ENCODE measurements around the gene DPH6.

DNA sequence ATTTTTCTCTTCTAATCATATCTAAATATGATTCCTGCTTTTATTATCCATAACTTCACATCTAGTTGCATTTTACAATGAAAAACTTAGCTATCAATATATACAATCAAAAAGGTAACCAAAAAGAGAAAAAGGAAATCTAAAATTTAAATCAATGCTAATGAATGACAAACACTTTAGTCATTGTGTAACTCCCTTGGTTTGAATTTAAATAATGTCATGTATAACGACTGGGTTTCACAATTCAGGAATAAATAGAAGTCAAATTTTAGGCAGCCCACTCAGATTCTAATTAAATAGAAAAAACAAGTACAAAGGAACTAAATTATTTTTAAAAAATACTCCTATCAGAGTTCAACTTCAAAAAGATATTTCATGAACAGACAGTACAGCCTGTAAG, 26.9 kb downstream of the DPH6 start:
- TF ChIP-seq, protein P1, sequence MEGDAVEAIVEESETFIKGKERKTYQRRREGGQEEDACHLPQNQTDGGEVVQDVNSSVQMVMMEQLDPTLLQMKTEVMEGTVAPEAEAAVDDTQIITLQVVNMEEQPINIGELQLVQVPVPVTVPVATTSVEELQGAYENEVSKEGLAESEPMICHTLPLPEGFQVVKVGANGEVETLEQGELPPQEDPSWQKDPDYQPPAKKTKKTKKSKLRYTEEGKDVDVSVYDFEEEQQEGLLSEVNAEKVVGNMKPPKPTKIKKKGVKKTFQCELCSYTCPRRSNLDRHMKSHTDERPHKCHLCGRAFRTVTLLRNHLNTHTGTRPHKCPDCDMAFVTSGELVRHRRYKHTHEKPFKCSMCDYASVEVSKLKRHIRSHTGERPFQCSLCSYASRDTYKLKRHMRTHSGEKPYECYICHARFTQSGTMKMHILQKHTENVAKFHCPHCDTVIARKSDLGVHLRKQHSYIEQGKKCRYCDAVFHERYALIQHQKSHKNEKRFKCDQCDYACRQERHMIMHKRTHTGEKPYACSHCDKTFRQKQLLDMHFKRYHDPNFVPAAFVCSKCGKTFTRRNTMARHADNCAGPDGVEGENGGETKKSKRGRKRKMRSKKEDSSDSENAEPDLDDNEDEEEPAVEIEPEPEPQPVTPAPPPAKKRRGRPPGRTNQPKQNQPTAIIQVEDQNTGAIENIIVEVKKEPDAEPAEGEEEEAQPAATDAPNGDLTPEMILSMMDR (IDR thresholded peaks at IDR 0.05; ENCODE audit: poor library complexity): no peak
- no peak for TF ChIP-seq EZH2 (IDR thresholded peaks at IDR 0.05; ENCODE audit: borderline replicate concordance)
